Activated CD8-positive, alpha-beta memory T cell treated with anti-CD3 and anti-CD28 coated beads, Interleukin-2, amount 10 ng/mL, durations not matched to agents 7 days and 5 days (primary cell): ENCODE results near the gene PHF23. TPM values are rescaled to one million over a fixed set of nuclear protein-coding genes. Genes with fewer than 3 reads are reported as not detected.

ENCODE experiments used
- ATAC-seq: fragments of 150-1000 bp; cut with Tn5 transposase; one replicate; pipeline ENCODE4 v1.10.0; 2021; ENCODE audit warnings: moderate library complexity
- CTCF ChIA-PET: fragments of 350-600 bp; sonication (Branson Sonifier 250); formaldehyde crosslinking; loops from one replicate; lab custom pipeline; 2021; ENCODE audit warnings: antibody characterized with exemption; lab: Charles Lee
- DNase-seq: peaks from one replicate; pipeline ENCODE4 v3.0.0-alpha.2; 2020
- H3K27ac Mint-ChIP-seq: one replicate; pipeline ENCODE4 v1.8.0; 2021; ENCODE audit warnings: mild to moderate bottlenecking, mixed read lengths
- H3K27me3 Mint-ChIP-seq: one replicate; pipeline ENCODE4 v1.8.0; 2021; ENCODE audit warnings: mixed read lengths
- H3K36me3 Mint-ChIP-seq: one replicate; pipeline ENCODE4 v1.8.0; 2021; ENCODE audit warnings: mild to moderate bottlenecking, mixed read lengths
- H3K4me1 Mint-ChIP-seq: one replicate; pipeline ENCODE4 v1.8.0; 2021; ENCODE audit warnings: mixed read lengths
- H3K4me3 Mint-ChIP-seq: one replicate; pipeline ENCODE4 v1.8.0; 2021; ENCODE audit warnings: mild to moderate bottlenecking, moderate library complexity, mixed read lengths
- H3K9me3 Mint-ChIP-seq: one replicate; pipeline ENCODE4 v1.8.0; 2022; ENCODE audit warnings: low read depth, mixed read lengths
- total RNA-seq, 2 experiments: library from RNA; stranded (reverse); gene quantifications; one replicate each; pipeline ENCODE4 v1.2.3, GENCODE V29; 2021

The PHF23 gene
- total RNA-seq, 2 experiments from 2014 or later: 42.1 to 53.2 TPM

- CTCF ChIA-PET: no interaction called here
- H3K36me3 Mint-ChIP-seq: peaks cover 20% of the 10 kb centered on the region
- no peak overlapping the region for H3K27ac Mint-ChIP-seq
- no peaks in the 10 kb centered on the region for H3K9me3 Mint-ChIP-seq
- peaks cover 18% of the 10 kb centered on the region for H3K4me1 Mint-ChIP-seq
- no peak for DNase-seq
- H3K4me3 Mint-ChIP-seq: no peak overlapping the region
- H3K27me3 Mint-ChIP-seq: no peaks in the 10 kb centered on the region
- ATAC-seq: no peak
Observed at GRCh38 chr17:7228920-7229319, 10.3 kb downstream of the PHF23 start.

DNA sequence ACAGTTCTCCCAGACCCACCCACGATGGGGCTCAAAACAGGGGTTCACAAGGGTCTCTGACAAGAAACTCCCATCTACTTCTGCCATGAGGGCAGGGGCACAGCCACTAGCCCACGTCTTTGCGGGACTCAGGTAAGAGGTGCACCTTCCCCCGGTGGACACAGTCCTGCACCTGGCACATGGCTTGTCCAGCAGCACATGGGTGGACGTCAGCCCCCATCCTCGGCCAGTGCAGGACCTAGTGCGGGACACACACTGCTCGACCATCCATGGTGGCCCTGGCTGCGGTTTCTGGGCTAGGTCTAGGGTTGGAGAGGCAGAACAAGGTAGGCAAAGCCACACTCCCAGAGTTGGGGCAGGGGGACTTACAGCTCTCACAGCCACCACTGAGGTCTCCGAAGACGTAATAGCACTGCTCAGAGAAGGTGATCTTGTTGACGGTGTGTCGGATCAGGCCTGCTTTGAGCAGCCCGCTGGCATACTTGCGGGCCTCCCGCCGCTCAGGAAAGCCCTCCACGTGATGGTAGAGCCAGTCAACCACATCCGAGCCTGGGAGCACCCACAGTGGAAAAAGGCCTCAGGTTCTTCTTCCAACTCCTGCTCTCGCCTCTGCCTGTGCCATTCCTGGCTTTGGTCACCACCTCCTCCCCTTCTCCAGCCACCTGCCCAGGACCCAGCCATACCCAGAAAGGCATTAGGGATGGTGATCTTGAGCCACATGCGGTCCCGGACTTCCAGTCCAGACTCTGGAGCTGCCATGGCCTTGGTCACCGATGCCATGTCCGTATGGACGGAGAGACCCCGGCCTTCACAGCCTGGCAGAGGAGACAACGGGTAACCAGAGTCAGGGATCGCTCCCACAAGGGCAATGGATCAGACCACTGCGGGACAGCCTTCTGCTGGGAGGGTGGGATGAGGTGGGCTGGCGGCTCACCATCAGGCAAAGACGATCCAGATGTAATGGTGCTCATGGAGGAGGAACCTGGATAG is 12.2 kb downstream of the PHF23 start:
- no peak overlapping the region for H3K27ac Mint-ChIP-seq
- CTCF ChIA-PET: no interaction called here
- no peaks in the 10 kb centered on the region for H3K9me3 Mint-ChIP-seq
- no peaks in the 10 kb centered on the region for H3K27me3 Mint-ChIP-seq
- ATAC-seq (no peak), DNase-seq (no peak)
- no peak overlapping the region for H3K4me3 Mint-ChIP-seq
- peaks cover 28% of the 10 kb centered on the region for H3K36me3 Mint-ChIP-seq
- H3K4me1 Mint-ChIP-seq: peaks cover 5% of the 10 kb centered on the region

GRCh38 chr17:7225711-7226331 is 13.4 kb downstream of the PHF23 start:
- Mint-ChIP-seq H3K36me3 (peaks cover 26% of the 10 kb centered on the region), H3K27ac (no peak overlapping the region), H3K9me3 (no peaks in the 10 kb centered on the region), H3K27me3 (no peaks in the 10 kb centered on the region), H3K4me3 (no peak overlapping the region), H3K4me1 (peaks cover 9% of the 10 kb centered on the region)
- ATAC-seq (no peak), DNase-seq (no peak)
- CTCF ChIA-PET: no interaction called here

GRCh38 chr17:7224661-7225111 is 14.6 kb downstream of the PHF23 start:
- Mint-ChIP-seq H3K4me1 (peaks cover 15% of the 10 kb centered on the region), H3K9me3 (no peaks in the 10 kb centered on the region), H3K4me3 (no peak overlapping the region), H3K36me3 (peaks cover 21% of the 10 kb centered on the region), H3K27me3 (no peaks in the 10 kb centered on the region), H3K27ac (no peak overlapping the region)
- no peak for ATAC-seq
- CTCF ChIA-PET: interaction anchor here (2.2 kb wide), 1 partner anchor 72 kb away, joined by 8 read pairs; no protein-coding TSS in a partner anchor
- DNase-seq: no peak

GRCh38 chr17:7224110-7224509 is 15.1 kb downstream of the PHF23 start:
- Mint-ChIP-seq H3K9me3 (no peaks in the 10 kb centered on the region), H3K4me1 (peaks cover 20% of the 10 kb centered on the region), H3K27me3 (no peaks in the 10 kb centered on the region), H3K4me3 (no peak overlapping the region), H3K36me3 (peaks cover 18% of the 10 kb centered on the region), H3K27ac (no peak overlapping the region)
- DNase-seq (no peak), ATAC-seq (no peak)
- CTCF ChIA-PET: interaction anchor here (2.2 kb wide), 1 partner anchor 72 kb away, joined by 8 read pairs; no protein-coding TSS in a partner anchor

GRCh38 chr17:7223375-7223774 is 15.9 kb downstream of the PHF23 start:
- CTCF ChIA-PET: interaction anchor here (2.2 kb wide), 1 partner anchor 73 kb away, joined by 8 read pairs; no protein-coding TSS in a partner anchor
- DNase-seq: no peak
- Mint-ChIP-seq H3K27me3 (no peaks in the 10 kb centered on the region), H3K4me3 (no peak overlapping the region), H3K9me3 (no peaks in the 10 kb centered on the region), H3K27ac (no peak overlapping the region), H3K36me3 (peaks cover 18% of the 10 kb centered on the region), H3K4me1 (peaks cover 26% of the 10 kb centered on the region)
- ATAC-seq: no peak

GRCh38 chr17:7222972-7223292 is 16.3 kb downstream of the PHF23 start:
- Mint-ChIP-seq H3K4me1 (peaks cover 30% of the 10 kb centered on the region), H3K36me3 (peaks cover 15% of the 10 kb centered on the region), H3K4me3 (no peak overlapping the region), H3K27me3 (no peaks in the 10 kb centered on the region), H3K9me3 (no peaks in the 10 kb centered on the region), H3K27ac (no peak overlapping the region)
- CTCF ChIA-PET: interaction anchor here (2.2 kb wide), 1 partner anchor 73 kb away, joined by 8 read pairs; no protein-coding TSS in a partner anchor
- no peak for ATAC-seq
- no peak for DNase-seq

- Mint-ChIP-seq H3K9me3 (no peaks in the 10 kb centered on the region), H3K4me3 (no peak overlapping the region), H3K27me3 (no peaks in the 10 kb centered on the region), H3K27ac (peak overlapping the region; percentile 91), H3K4me1 (peaks cover 32% of the 10 kb centered on the region), H3K36me3 (peaks cover 12% of the 10 kb centered on the region)
- CTCF ChIA-PET: interaction anchor here (0.9 to 4.1 kb wide), 5 partner anchors 10 to 74 kb away, joined by 3 to 42 read pairs (median 5); partner anchors contain the start of genes CLDN7 and PHF23
- ATAC-seq (no peak), DNase-seq (no peak)
Observed at GRCh38 chr17:7222093-7222971, 16.9 kb downstream of the PHF23 start.

DNA sequence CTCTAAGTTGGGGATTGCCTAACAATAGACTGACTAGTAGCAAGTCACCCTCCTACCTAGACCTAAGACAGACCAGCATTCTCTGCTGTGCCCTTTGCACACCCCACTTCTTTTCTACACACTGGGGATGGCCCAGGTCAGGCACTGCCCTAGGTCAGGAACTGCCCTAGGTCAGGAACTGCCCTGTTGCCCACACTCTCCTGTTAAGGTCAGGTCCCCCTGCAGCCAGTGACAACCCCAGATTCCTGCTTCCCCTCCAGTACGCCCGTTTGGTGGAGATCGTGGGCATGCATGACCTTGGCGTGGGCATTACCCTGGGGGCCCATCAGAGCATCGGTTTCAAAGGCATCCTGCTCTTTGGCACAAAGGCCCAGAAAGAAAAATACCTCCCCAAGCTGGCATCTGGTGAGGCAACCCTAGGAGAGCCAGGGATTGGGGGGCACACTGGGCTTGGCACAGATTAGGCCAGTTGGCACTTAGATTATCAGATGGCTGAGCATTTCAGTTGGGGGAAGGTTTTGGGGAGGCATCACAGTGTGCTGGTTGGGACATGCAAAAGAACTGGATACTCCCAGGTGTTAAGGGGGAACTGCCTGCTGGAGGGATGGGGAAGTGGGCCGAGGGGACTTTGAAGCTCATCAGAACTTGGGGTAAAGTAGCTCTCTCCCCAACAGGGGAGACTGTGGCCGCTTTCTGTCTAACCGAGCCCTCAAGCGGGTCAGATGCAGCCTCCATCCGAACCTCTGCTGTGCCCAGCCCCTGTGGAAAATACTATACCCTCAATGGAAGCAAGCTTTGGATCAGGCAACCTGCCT is 17.8 kb downstream of the PHF23 start:
- Mint-ChIP-seq H3K4me1 (peaks cover 31% of the 10 kb centered on the region), H3K27me3 (no peaks in the 10 kb centered on the region), H3K9me3 (no peaks in the 10 kb centered on the region), H3K4me3 (peak overlapping the region; percentile 91), H3K36me3 (peaks cover 10% of the 10 kb centered on the region), H3K27ac (peak overlapping the region; percentile 91)
- CTCF ChIA-PET: interaction anchor here (0.8 to 4.1 kb wide), 20 partner anchors 11 to 339 kb away, joined by 3 to 42 read pairs (median 5); partner anchors contain the start of genes ACAP1, CLDN7, CTDNEP1 and ELP5
- DNase-seq: no peak
- no peak for ATAC-seq

DNA sequence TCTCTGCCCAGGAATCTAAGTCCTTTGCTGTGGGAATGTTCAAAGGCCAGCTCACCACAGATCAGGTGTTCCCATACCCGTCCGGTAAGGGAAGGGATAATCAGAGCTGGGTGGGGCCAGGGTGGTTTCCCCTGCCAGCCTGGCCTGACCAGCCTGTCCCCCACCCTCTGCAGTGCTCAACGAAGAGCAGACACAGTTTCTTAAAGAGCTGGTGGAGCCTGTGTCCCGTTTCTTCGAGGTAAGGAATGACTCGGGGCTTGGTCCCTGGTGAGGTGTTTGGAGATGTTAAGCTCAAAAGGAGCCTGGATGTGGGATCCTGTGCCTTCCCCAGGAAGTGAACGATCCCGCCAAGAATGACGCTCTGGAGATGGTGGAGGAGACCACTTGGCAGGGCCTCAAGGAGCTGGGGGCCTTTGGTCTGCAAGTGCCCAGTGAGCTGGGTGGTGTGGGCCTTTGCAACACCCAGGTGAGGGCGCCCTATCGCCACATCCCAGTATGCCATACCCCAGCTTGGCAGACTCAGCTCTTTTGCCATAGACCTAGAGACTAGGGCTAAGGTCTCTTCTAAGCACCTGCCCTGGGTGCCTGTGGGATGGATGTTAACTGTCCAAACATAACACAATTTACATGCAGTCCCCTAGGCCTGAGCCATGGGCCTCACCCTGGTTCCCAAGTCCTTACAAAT is 18.5 kb downstream of the PHF23 start:
- Mint-ChIP-seq H3K27me3 (no peaks in the 10 kb centered on the region), H3K27ac (peak overlapping the region; percentile 91), H3K36me3 (peaks cover 10% of the 10 kb centered on the region), H3K4me3 (peak overlapping the region; percentile 91), H3K4me1 (peaks cover 37% of the 10 kb centered on the region), H3K9me3 (no peaks in the 10 kb centered on the region)
- ATAC-seq: peak; percentile 45
- CTCF ChIA-PET: interaction anchor here (0.6 to 4.1 kb wide), 22 partner anchors 11 to 340 kb away, joined by 3 to 42 read pairs (median 4); partner anchors contain the start of genes ACAP1, CLDN7, CTDNEP1 and ELP5
- DNase-seq: peak; percentile 77

- Mint-ChIP-seq H3K36me3 (peaks cover 10% of the 10 kb centered on the region), H3K4me3 (peak within 1 kb of the TSS; percentile 91), H3K27ac (peak within 1 kb of the TSS; percentile 91), H3K4me1 (peaks cover 44% of the 10 kb centered on the region), H3K9me3 (no peaks in the 10 kb centered on the region), H3K27me3 (no peaks in the 10 kb centered on the region)
- ATAC-seq (peak; percentile 87), DNase-seq (peak; percentile 89)
- CTCF ChIA-PET: interaction anchor here (0.6 to 4.1 kb wide), 26 partner anchors 11 to 395 kb away, joined by 3 to 42 read pairs (median 3); partner anchors contain the start of genes ACAP1, CLDN7, CTDNEP1 and DVL2
Observed at GRCh38 chr17:7219812-7220592, 19.3 kb downstream of the PHF23 start, which contains the start of the genes ACADVL and DLG4. ACADVL (plus strand) TSS chr17:7219938; CDS start chr17:7219985, 47 bp downstream. DLG4 (minus strand) TSS chr17:7219836.
